Endothelial cell of umbilical vein (primary cell): ENCODE measurements around the gene PKD2. TPM values are rescaled to one million over a fixed set of nuclear protein-coding genes. Genes with fewer than 3 reads are reported as not detected.

Source experiments
- BruUV-seq: library from RNA; stranded (reverse); fragments of 400-500 nt; replicated peaks from 2 replicates; lab custom pipeline; 2021; lab: Mats Ljungman, UMichigan
- CTCF ChIA-PET: fragments of 300-600, 350-600 bp; sonication (Branson Sonifier 250); formaldehyde crosslinking; loops from one replicate; lab custom pipeline; 2021; ENCODE audit warnings: antibody characterized with exemption, inconsistent platforms; lab: Charles Lee
- POLR2A ChIA-PET: fragments of 300-600, 350-600 bp; sonication (Branson Sonifier 250); formaldehyde crosslinking; loops from one replicate; lab custom pipeline; 2021; ENCODE audit warnings: antibody characterized with exemption, inconsistent platforms; lab: Charles Lee
- DNase-seq: peaks from one replicate; pipeline ENCODE4 v3.0.0-alpha.2; 2011; ENCODE audit warnings: low read depth, low spot score
- FAIRE-seq: peaks from 2 replicates; lab custom pipeline; 2011; peaks lifted over from hg19 to GRCh38; lab: Jason Lieb, UNC
- H2AFZ ChIP-seq: 2 replicates; pipeline ENCODE4 v1.6.0; 2012; ENCODE audit warnings: low read depth, low read length, control low read depth, inconsistent platforms
- H3K27ac ChIP-seq: 2 replicates; pipeline ENCODE4 v1.5.1; 2011; ENCODE audit warnings: low read depth, mild to moderate bottlenecking, control low read depth, low read length, moderate library complexity; ENCODE audit not compliant: insufficient read depth
- H3K27me3 ChIP-seq, 2 experiments: 2 replicates each; pipeline versions ENCODE4 v1.6.0 to v1.6.1; 2011; ENCODE audit warnings: low read length in 2 of 2, mixed read lengths in 1 of 2; ENCODE audit not compliant: control insufficient read depth in 2 of 2, insufficient read depth in 2 of 2
- H3K36me3 ChIP-seq, 2 experiments: 2 replicates in 1 of 2; 3 replicates in 1 of 2; pipeline ENCODE4 v1.5.1; 2011; ENCODE audit warnings: low read length in 2 of 2, mild to moderate bottlenecking in 1 of 2, moderate library complexity in 1 of 2; ENCODE audit not compliant: control insufficient read depth in 2 of 2, insufficient read depth in 2 of 2; ENCODE audit errors: extremely low read depth in 1 of 2
- H3K4me1 ChIP-seq: 3 replicates; pipeline ENCODE4 v1.5.1; 2011; ENCODE audit warnings: mild to moderate bottlenecking, low read length; ENCODE audit not compliant: control insufficient read depth, insufficient read depth; ENCODE audit errors: extremely low read depth
- H3K4me2 ChIP-seq: 2 replicates; pipeline ENCODE4 v1.6.1; 2011; ENCODE audit warnings: low read length, control low read depth, mixed read lengths; ENCODE audit not compliant: insufficient read depth
- H3K4me3 ChIP-seq, 3 experiments: fragments of 200-600 bp in 1 of 3; sonication (generic), shearing (Covaris generic) in 1 of 3; replicated peaks in 1 of 3; 2 replicates each; pipeline ENCODE4 v1.5.1; 2011 to 2016; ENCODE audit warnings: control low read depth in 3 of 3, low read length in 3 of 3, mild to moderate bottlenecking in 2 of 3, inconsistent platforms in 1 of 3, low read depth in 1 of 3, moderate library complexity in 1 of 3; ENCODE audit not compliant: insufficient read depth in 1 of 3
- H3K79me2 ChIP-seq: 2 replicates; pipeline ENCODE4 v1.6.0; 2012; ENCODE audit warnings: low read length, inconsistent platforms; ENCODE audit not compliant: control insufficient read depth, insufficient read depth
- H3K9ac ChIP-seq: replicated peaks from 2 replicates; pipeline ENCODE3; 2011; ENCODE audit warnings: low read length, control low read depth; ENCODE audit not compliant: insufficient read depth; ENCODE audit errors: extremely low read depth
- H3K9me1 ChIP-seq: replicated peaks from 3 replicates; pipeline ENCODE4 v1.6.0; 2011; ENCODE audit warnings: mild to moderate bottlenecking, low read length; ENCODE audit not compliant: control insufficient read depth, insufficient read depth; ENCODE audit errors: extremely low read depth
- H3K9me3 ChIP-seq: replicated peaks from 2 replicates; pipeline ENCODE4 v1.5.1; 2012; ENCODE audit warnings: low read length, inconsistent platforms; ENCODE audit not compliant: control insufficient read depth, insufficient read depth
- H4K20me1 ChIP-seq: replicated peaks from 2 replicates; pipeline ENCODE3; 2011; ENCODE audit warnings: mild to moderate bottlenecking, low read length; ENCODE audit not compliant: control insufficient read depth, insufficient read depth; ENCODE audit errors: extremely low read depth
- CTCF ChIP-seq, 2 donors: IDR thresholded peaks; 1 replicate in 1 of 2; 2 replicates in 1 of 2; pipeline ENCODE4 v1.5.1; 2011; ENCODE audit warnings: low read length in 2 of 2, mild to moderate bottlenecking in 2 of 2, moderate library complexity in 2 of 2, control low read depth in 1 of 2, inconsistent platforms in 1 of 2, low read depth in 1 of 2; ENCODE audit not compliant: insufficient read depth in 1 of 2; ENCODE audit errors: extremely low read depth in 1 of 2
- EZH2 ChIP-seq: IDR thresholded peaks from 2 replicates; pipeline ENCODE4 v1.6.1; 2012; ENCODE audit warnings: borderline replicate concordance, low read depth, mild to moderate bottlenecking, moderate library complexity, low read length, inconsistent platforms; ENCODE audit not compliant: severe bottlenecking
- FOS ChIP-seq: IDR thresholded peaks from 2 replicates; pipeline ENCODE4 v1.6.1; 2011; ENCODE audit warnings: mild to moderate bottlenecking, low read length, moderate library complexity, borderline replicate concordance; ENCODE audit not compliant: insufficient read depth
- GATA2 ChIP-seq: IDR thresholded peaks from 2 replicates; pipeline ENCODE4 v1.7.0; 2011; ENCODE audit warnings: low read depth, mild to moderate bottlenecking, moderate library complexity, mixed read lengths, low read length; ENCODE audit not compliant: insufficient read length, insufficient read depth
- JUN ChIP-seq: IDR thresholded peaks from 2 replicates; pipeline ENCODE4 v1.6.1; 2011; ENCODE audit warnings: borderline replicate concordance, low read depth; ENCODE audit not compliant: insufficient read length, insufficient read depth
- MAX ChIP-seq: IDR thresholded peaks from 2 replicates; pipeline ENCODE4 v1.6.1; 2011; ENCODE audit not compliant: insufficient read depth, insufficient read length
- MYC ChIP-seq: IDR thresholded peaks from one replicate; pipeline ENCODE4 v1.6.1; 2011; ENCODE audit warnings: mild to moderate bottlenecking, low read depth, low read length
- POLR2A ChIP-seq: IDR thresholded peaks from 2 replicates; pipeline ENCODE4 v1.6.1; 2012; ENCODE audit warnings: low read depth, mild to moderate bottlenecking, control low read depth, low read length
- POLR2AphosphoS5 ChIP-seq: IDR thresholded peaks from 2 replicates; pipeline ENCODE4 v1.6.1; 2012; ENCODE audit warnings: low read depth, mild to moderate bottlenecking, control low read depth, low read length, moderate library complexity; ENCODE audit not compliant: insufficient read depth
- dilution Hi-C: fragments of 300-500 bp; cut with MboI; formaldehyde crosslinking; loops from one replicate; pipeline ENCODE4 v1.15.0; 2019; ENCODE audit warnings: low sequenced_read_pairs; ENCODE audit not compliant: extremely low pct_ligation_motif_present
- intact Hi-C: fragments of 100-400 bp; cut with micrococcal nuclease; formaldehyde crosslinking; loops from one replicate; pipeline ENCODE4 v1.10.0; 2022
- polyA plus RNA-seq, 4 experiments: library from polyadenylated mRNA; depleted of rRNA in 3 of 4; stranded (reverse) in 3 of 4; unstranded in 1 of 4; fragments of >200 nt; gene quantifications; 2 replicates each; pipeline versions ENCODE4 v1.2.1 to v1.2.3, GENCODE V29; 2011 to 2012; ENCODE audit warnings: missing spikeins in 1 of 4
- total RNA-seq: library from RNA; stranded (reverse); gene quantifications from 2 replicates; pipeline ENCODE4 v1.2.3, GENCODE V29; 2021

PKD2 gene
- total and polyA plus RNA-seq, 2 donors (not counting 3 experiments of a cell fraction or from before 2014, with no cell fraction given): 23.1 to 27.0 TPM

- intact Hi-C loops (loop anchor here (5.0 kb wide), 1 partner anchor 37 kb away; no protein-coding TSS in a partner anchor), dilution Hi-C loops (no loop called here)
- no peak overlapping the region for H2AFZ ChIP-seq
- peaks cover 13 to 26% of the 10 kb centered on the region in 2 experiments for H3K36me3 ChIP-seq
- peak overlapping the region; percentile 66 for H3K4me2 ChIP-seq
- TF ChIP-seq POLR2AphosphoS5: no peak
- peak; percentile 30 for TF ChIP-seq FOS
- H3K9me1 ChIP-seq: no peaks in the 10 kb centered on the region
- CTCF ChIA-PET: interaction anchor here (0.9 to 1.3 kb wide), 2 partner anchors 142 to 445 kb away, joined by 3 to 5 read pairs; no protein-coding TSS in a partner anchor
- no peak overlapping the region for H3K4me3 ChIP-seq
- POLR2A ChIA-PET: no interaction called here
- H3K9me3 ChIP-seq: no peaks in the 10 kb centered on the region
- DNase-seq: peak; percentile 79
- H3K27me3 ChIP-seq: no peaks in the 10 kb centered on the region
- H3K79me2 ChIP-seq: no peaks in the 10 kb centered on the region
- H3K9ac ChIP-seq: no peak overlapping the region
- peak; percentile 84 for FAIRE-seq
- BruUV-seq: no TSS peak
- H4K20me1 ChIP-seq: no peaks in the 10 kb centered on the region
- H3K4me1 ChIP-seq: peaks cover 10% of the 10 kb centered on the region
- H3K27ac ChIP-seq: peak overlapping the region; percentile 9
Measured at GRCh38 chr4:88070031-88070430, 62.6 kb downstream of the PKD2 start.

GRCh38 chr4:88075336-88075735 is 67.9 kb downstream of the PKD2 start:
- Histone ChIP-seq H3K4me2 (no peak overlapping the region), H3K9me3 (no peaks in the 10 kb centered on the region), H3K4me3 (no peak overlapping the region), H2AFZ (no peak overlapping the region), H3K9me1 (no peaks in the 10 kb centered on the region), H3K27ac (no peak overlapping the region), H3K79me2 (no peaks in the 10 kb centered on the region), H4K20me1 (no peaks in the 10 kb centered on the region), H3K36me3 (peaks cover 19 to 21% of the 10 kb centered on the region in 2 experiments), H3K27me3 (no peaks in the 10 kb centered on the region), H3K9ac (no peak overlapping the region), H3K4me1 (no peaks in the 10 kb centered on the region)
- dilution Hi-C loops: no loop called here
- BruUV-seq: no TSS peak
- FAIRE-seq (no peak), DNase-seq (no peak)
- ChIA-PET POLR2A (no interaction called here), CTCF (no interaction called here)
- no peak for TF ChIP-seq POLR2AphosphoS5
- TF ChIP-seq MAX: no peak
- no peak for TF ChIP-seq MYC
- no peak for TF ChIP-seq GATA2
- no peak for TF ChIP-seq EZH2
- TF ChIP-seq FOS: no peak
- no peak for TF ChIP-seq CTCF (IDR thresholded peaks at IDR 0.05; ENCODE audit: extremely low read depth in 1 of 2, insufficient read depth in 1 of 2, low read depth in 1 of 2, low read length in 2 of 2)
- no peak for TF ChIP-seq JUN
- TF ChIP-seq POLR2A: no peak
- intact Hi-C loops: no loop called here
